NT2/D1 (cell line): Measurements from ENCODE around the gene RPTOR.

Experiments used
- DNase-seq: peaks from one replicate; pipeline ENCODE4 v3.0.0-alpha.2; 2011; ENCODE audit warnings: low read depth, low spot score
- H3K27me3 ChIP-seq: 2 replicates; pipeline ENCODE4 v1.6.0; 2011; ENCODE audit warnings: mild to moderate bottlenecking; ENCODE audit not compliant: insufficient read length, insufficient read depth
- H3K36me3 ChIP-seq: 2 replicates; pipeline ENCODE4 v1.6.1; 2011; ENCODE audit warnings: mild to moderate bottlenecking, low read length, mixed read lengths; ENCODE audit not compliant: insufficient read depth, insufficient read length
- H3K4me1 ChIP-seq: 2 replicates; pipeline ENCODE4 v1.5.1; 2011; ENCODE audit not compliant: insufficient read depth, insufficient read length
- H3K4me3 ChIP-seq: 2 replicates; pipeline ENCODE4 v1.5.1; 2011; ENCODE audit warnings: low read depth; ENCODE audit not compliant: insufficient read length
- H3K9ac ChIP-seq: 2 replicates; pipeline ENCODE4 v1.6.0; 2011; ENCODE audit warnings: low read depth; ENCODE audit not compliant: insufficient read length
- H3K9me3 ChIP-seq: 2 replicates; pipeline ENCODE4 v1.5.1; 2011; ENCODE audit warnings: mild to moderate bottlenecking, low read length; ENCODE audit not compliant: insufficient read depth
- SUZ12 ChIP-seq: IDR thresholded peaks from 2 replicates; pipeline ENCODE4 v1.6.1; 2011; ENCODE audit not compliant: insufficient read length, insufficient read depth; ENCODE audit errors: extremely low read depth
- YY1 ChIP-seq: IDR thresholded peaks from 2 replicates; pipeline ENCODE4 v1.6.1; 2011; ENCODE audit not compliant: insufficient read length, insufficient read depth
- ZNF274 ChIP-seq: IDR thresholded peaks from 2 replicates; pipeline ENCODE4 v1.6.1; 2011; ENCODE audit warnings: mild to moderate bottlenecking, low read depth, low read length

Gene RPTOR

GRCh38 chr17:80614332-80615047 is 69.9 kb downstream of the RPTOR start:
- no peak overlapping the region for H3K4me3 ChIP-seq
- H3K4me1 ChIP-seq, result peaks cover 2% of the 10 kb centered on the region
- H3K27me3 ChIP-seq, result no peaks in the 10 kb centered on the region
- H3K36me3 ChIP-seq, result no peaks in the 10 kb centered on the region
- no peak overlapping the region for H3K9ac ChIP-seq
- no peaks in the 10 kb centered on the region for H3K9me3 ChIP-seq
- no peak for DNase-seq
- TF ChIP-seq YY1 (no peak), ZNF274 (no peak), SUZ12 (no peak)

- no peaks in the 10 kb centered on the region for H3K27me3 ChIP-seq
- H3K4me1 ChIP-seq, result peaks cover 2% of the 10 kb centered on the region
- no peak overlapping the region for H3K9ac ChIP-seq
- no peaks in the 10 kb centered on the region for H3K9me3 ChIP-seq
- H3K36me3 ChIP-seq, result no peaks in the 10 kb centered on the region
- TF ChIP-seq ZNF274, result no peak
- no peak for DNase-seq
- no peak overlapping the region for H3K4me3 ChIP-seq
These were observed 70.7 kb downstream of the RPTOR start for GRCh38 chr17:80615376-80615775.

- peaks cover 2% of the 10 kb centered on the region for H3K4me1 ChIP-seq
These were observed 72.1 kb downstream of the RPTOR start for GRCh38 chr17:80616705-80617104.

GRCh38 chr17:80618304-80618703 is 73.7 kb downstream of the RPTOR start:
- Histone ChIP-seq H3K4me3 (no peak overlapping the region), H3K9me3 (no peaks in the 10 kb centered on the region), H3K27me3 (no peaks in the 10 kb centered on the region), H3K36me3 (no peaks in the 10 kb centered on the region), H3K9ac (no peak overlapping the region), H3K4me1 (peaks cover 2% of the 10 kb centered on the region)
- DNase-seq, result no peak
- TF ChIP-seq SUZ12 (no peak), YY1 (no peak)

More at GRCh38 chr17:80616705-80617104, 72.1 kb downstream of the RPTOR start:
- no peak for TF ChIP-seq SUZ12
- no peak for TF ChIP-seq ZNF274
- no peak for TF ChIP-seq YY1
- Histone ChIP-seq H3K27me3 (no peaks in the 10 kb centered on the region), H3K9ac (no peak overlapping the region), H3K36me3 (no peaks in the 10 kb centered on the region), H3K4me3 (no peak overlapping the region), H3K9me3 (no peaks in the 10 kb centered on the region)
- DNase-seq, result no peak

- TF ChIP-seq YY1 (no peak), ZNF274 (no peak)
- no peaks in the 10 kb centered on the region for H3K9me3 ChIP-seq
- H3K36me3 ChIP-seq, result no peaks in the 10 kb centered on the region
- no peaks in the 10 kb centered on the region for H3K27me3 ChIP-seq
- no peak overlapping the region for H3K4me3 ChIP-seq
- no peak for DNase-seq
- H3K4me1 ChIP-seq, result peaks cover 2% of the 10 kb centered on the region
- H3K9ac ChIP-seq, result no peak overlapping the region
These were observed 75.0 kb downstream of the RPTOR start for GRCh38 chr17:80619535-80620235.

- no peak for DNase-seq
- H3K9me3 ChIP-seq, result no peaks in the 10 kb centered on the region
- H3K4me3 ChIP-seq, result no peak overlapping the region
- H3K36me3 ChIP-seq, result peaks cover 12% of the 10 kb centered on the region
- peak overlapping the region; percentile 11 for H3K9ac ChIP-seq
- H3K4me1 ChIP-seq, result peaks cover 2% of the 10 kb centered on the region
- no peaks in the 10 kb centered on the region for H3K27me3 ChIP-seq
- no peak for TF ChIP-seq YY1
- TF ChIP-seq ZNF274, result no peak
- no peak for TF ChIP-seq SUZ12
These were observed 76.8 kb downstream of the RPTOR start for GRCh38 chr17:80621335-80621996.

- Histone ChIP-seq H3K4me1 (peaks cover 2% of the 10 kb centered on the region), H3K9me3 (no peaks in the 10 kb centered on the region), H3K9ac (no peak overlapping the region), H3K36me3 (peaks cover 16% of the 10 kb centered on the region), H3K4me3 (no peak overlapping the region), H3K27me3 (no peaks in the 10 kb centered on the region)
- TF ChIP-seq YY1, result no peak
- no peak for TF ChIP-seq SUZ12
- no peak for TF ChIP-seq ZNF274
- DNase-seq, result no peak
These were observed 77.3 kb downstream of the RPTOR start for GRCh38 chr17:80621997-80622357.
